ENCODE results near the gene FLYWCH1. TPM values are rescaled to one million over a fixed set of nuclear protein-coding genes. Genes with fewer than 3 reads are reported as not detected.

FLYWCH1 gene
- total RNA-seq, 4 donors from 2014 or later, result 33.8 to 61.6 (median 46.8) TPM

- TF ChIP-seq CTCF (IDR thresholded peaks at IDR 0.05), result no peak
- no peak for TF ChIP-seq EP300 (IDR thresholded peaks at IDR 0.05)
- TF ChIP-seq POLR2A (IDR thresholded peaks at IDR 0.05; ENCODE audit: low read depth), result no peak
- TF ChIP-seq POLR2AphosphoS5 (IDR thresholded peaks at IDR 0.05), result no peak
- intact Hi-C loops (cut with DNase I), result no loop called here
- 82% methylated on average over 10 of the region's 10 CpGs for WGBS
These were observed 12.7 kb upstream of the FLYWCH1 start for GRCh38 chr16:2898831-2899563.

GRCh38 chr16:2899564-2900072, 12.1 kb upstream of the FLYWCH1 start:
- Histone ChIP-seq H3K36me3 (peaks cover 7 to 64% (median 42%) of the 10 kb centered on the region in 4 donors), H3K4me3 (no peak overlapping the region), H3K27me3 (no peaks in the 10 kb centered on the region), H3K4me1 (peaks cover 7 to 10% (median 9%) of the 10 kb centered on the region in 4 donors), H3K9me3 (no peaks in the 10 kb centered on the region), H3K27ac (replicated peaks in 1 of 4) (no peak overlapping the region)
- no peak for DNase-seq (ENCODE audit: extremely low spot score)
- 86% methylated on average over 13 of the region's 13 CpGs for WGBS
- intact Hi-C loops (cut with DNase I), result no loop called here
- TF ChIP-seq CTCF (IDR thresholded peaks at IDR 0.05) (no peak), EP300 (IDR thresholded peaks at IDR 0.05) (no peak), POLR2A (IDR thresholded peaks at IDR 0.05; ENCODE audit: low read depth) (no peak), POLR2AphosphoS5 (IDR thresholded peaks at IDR 0.05) (no peak)

More at GRCh38 chr16:2898831-2899563, 12.7 kb upstream of the FLYWCH1 start:
- Histone ChIP-seq H3K36me3 (peaks cover 7 to 64% (median 42%) of the 10 kb centered on the region in 4 donors), H3K4me1 (peaks cover 7 to 8% (median 8%) of the 10 kb centered on the region in 4 donors), H3K27me3 (no peaks in the 10 kb centered on the region), H3K9me3 (no peaks in the 10 kb centered on the region), H3K27ac (replicated peaks in 1 of 4) (no peak overlapping the region), H3K4me3 (no peak overlapping the region)
- DNase-seq (ENCODE audit: extremely low spot score), result no peak

GRCh38 chr16:2900526-2901075, 11.1 kb upstream of the FLYWCH1 start:
- 100% methylated on average over 3 of the region's 15 CpGs for WGBS
- Histone ChIP-seq H3K36me3 (peaks cover 7 to 56% (median 40%) of the 10 kb centered on the region in 4 donors), H3K4me3 (no peak overlapping the region), H3K27ac (replicated peaks in 1 of 4) (no peak overlapping the region), H3K9me3 (no peaks in the 10 kb centered on the region), H3K4me1 (peaks cover 7 to 16% (median 9%) of the 10 kb centered on the region in 4 donors), H3K27me3 (no peaks in the 10 kb centered on the region)
- no peak for TF ChIP-seq POLR2A (IDR thresholded peaks at IDR 0.05; ENCODE audit: low read depth)
- no peak for TF ChIP-seq CTCF (IDR thresholded peaks at IDR 0.05)
- no peak for TF ChIP-seq EP300 (IDR thresholded peaks at IDR 0.05)
- no peak for TF ChIP-seq POLR2AphosphoS5 (IDR thresholded peaks at IDR 0.05)
- intact Hi-C loops (cut with DNase I), result no loop called here
- DNase-seq (ENCODE audit: extremely low spot score), result no peak

GRCh38 chr16:2902337-2903130, 9.2 kb upstream of the FLYWCH1 start:
- no peak overlapping the region for H3K27ac ChIP-seq (replicated peaks in 1 of 4)
- TF ChIP-seq CTCF (IDR thresholded peaks at IDR 0.05), result no peak
- no peak for TF ChIP-seq POLR2A (IDR thresholded peaks at IDR 0.05; ENCODE audit: low read depth)
- TF ChIP-seq POLR2AphosphoS5 (IDR thresholded peaks at IDR 0.05), result no peak
- TF ChIP-seq EP300 (IDR thresholded peaks at IDR 0.05), result no peak
- H3K36me3 ChIP-seq, result peaks cover 0 to 36% (median 24%) of the 10 kb centered on the region in 4 donors
- H3K4me3 ChIP-seq, result no peak overlapping the region
- WGBS, result 91% methylated on average over 9 of the region's 9 CpGs
- H3K4me1 ChIP-seq, result peaks cover 16 to 32% (median 24%) of the 10 kb centered on the region in 4 donors
- intact Hi-C loops (cut with DNase I), result no loop called here
- H3K9me3 ChIP-seq, result no peaks in the 10 kb centered on the region
- H3K27me3 ChIP-seq, result no peaks in the 10 kb centered on the region
- DNase-seq (ENCODE audit: extremely low spot score), result no peak
